Panc1 (cell line): ENCODE data around the gene EIF4E.

Source experiments
- CTCF ChIP-seq: fragments of 450-650 bp; IDR thresholded peaks from 2 replicates; pipeline ENCODE4 v1.5.1; 2017; ENCODE audit warnings: mild to moderate bottlenecking
- POLR2AphosphoS5 ChIP-seq: IDR thresholded peaks from 2 replicates; pipeline ENCODE4 v1.6.1; 2012; ENCODE audit warnings: mild to moderate bottlenecking, low read depth, low read length, moderate library complexity
- SIN3A ChIP-seq: IDR thresholded peaks from 2 replicates; pipeline ENCODE4 v1.6.1; 2012; ENCODE audit warnings: low read depth, mild to moderate bottlenecking, low read length, moderate library complexity, borderline replicate concordance; ENCODE audit not compliant: insufficient read depth

DNA sequence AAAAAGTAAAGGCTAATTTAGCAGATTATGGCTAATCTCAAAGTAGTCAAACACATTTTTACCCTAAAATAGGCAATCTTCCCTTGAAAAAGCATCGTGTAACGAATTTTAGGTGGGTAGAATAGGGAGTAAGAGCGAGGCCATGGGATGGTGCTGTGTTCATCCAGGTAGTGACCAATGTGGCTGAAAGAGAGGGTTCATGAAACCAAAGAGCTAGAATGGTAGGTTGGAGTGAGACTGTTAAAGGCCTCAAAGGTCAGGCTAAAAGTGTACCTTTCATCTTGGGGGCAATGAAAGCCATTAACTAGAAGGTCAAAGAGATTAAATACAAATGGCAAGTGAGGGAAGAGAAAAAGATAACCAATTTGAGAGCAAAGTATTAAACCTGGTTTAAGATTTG is 23.6 kb downstream of the EIF4E start:
- TF ChIP-seq CTCF (no peak), POLR2AphosphoS5 (no peak), SIN3A (no peak)
